HG03460 (cell line): ENCODE measurements around the gene MICA.
"Not testable (repeated sequence)": the region's sequence is repeated elsewhere in the genome, so short reads cannot be mapped to it uniquely, and the experiment has no call there.

Experiments
- ATAC-seq: cut with Tn5 transposase; IDR thresholded peaks from one replicate; pipeline ENCODE4 v1.9.1; 2021; ENCODE audit not compliant: unreplicated experiment

Gene MICA

GRCh38 chr6:31407699-31408098, 4.3 kb downstream of the MICA start:
- ATAC-seq: no peak

GRCh38 chr6:31412506-31412905, 9.1 kb downstream of the MICA start:
- ATAC-seq: no peak

- not testable (repeated sequence) for ATAC-seq
Observed at GRCh38 chr6:31414148-31414770, 10.9 kb downstream of the MICA start.

- no peak for ATAC-seq
Observed at GRCh38 chr6:31414771-31415265, 11.4 kb downstream of the MICA start.

- no peak for ATAC-seq
Observed at GRCh38 chr6:31416394-31417014, 13.1 kb downstream of the MICA start.

GRCh38 chr6:31418251-31418650, 14.9 kb downstream of the MICA start:
- ATAC-seq: no peak

GRCh38 chr6:31419842-31420241, 16.4 kb downstream of the MICA start:
- no peak for ATAC-seq

- no peak for ATAC-seq
Observed at GRCh38 chr6:31420546-31420945, 17.2 kb downstream of the MICA start.

GRCh38 chr6:31422587-31422986, 19.2 kb downstream of the MICA start:
- no peak for ATAC-seq

GRCh38 chr6:31423550-31423949, 20.2 kb downstream of the MICA start:
- ATAC-seq: no peak

GRCh38 chr6:31426395-31427354, 23.3 kb downstream of the MICA start:
- no peak for ATAC-seq

- ATAC-seq: no peak
Observed at GRCh38 chr6:31430449-31430848, 27.1 kb downstream of the MICA start.

GRCh38 chr6:31435051-31435450, 31.7 kb downstream of the MICA start:
- not testable (repeated sequence) for ATAC-seq

- ATAC-seq: no peak
Observed at GRCh38 chr6:31438222-31438621, 34.8 kb downstream of the MICA start.

GRCh38 chr6:31438677-31439076, 35.3 kb downstream of the MICA start:
- no peak for ATAC-seq

GRCh38 chr6:31441365-31442267, 38.2 kb downstream of the MICA start:
- no peak for ATAC-seq

GRCh38 chr6:31446481-31446880, 43.1 kb downstream of the MICA start:
- no peak for ATAC-seq

- ATAC-seq: not testable (repeated sequence)
Observed at GRCh38 chr6:31446999-31447789, 43.8 kb downstream of the MICA start.

GRCh38 chr6:31450751-31451150, 47.4 kb downstream of the MICA start:
- ATAC-seq: no peak

GRCh38 chr6:31452859-31453258, 49.5 kb downstream of the MICA start:
- no peak for ATAC-seq
